Activated naive CD8-positive, alpha-beta T cell treated with anti-CD3 and anti-CD28 coated beads, Interleukin-2, amount 10 ng/mL, durations not matched to agents 7 days and 5 days (primary cell): ENCODE data around the gene CD53. TPM values are rescaled to one million over a fixed set of nuclear protein-coding genes. Genes with fewer than 3 reads are reported as not detected.
"Not testable (repeated sequence)": the region's sequence is repeated elsewhere in the genome, so short reads cannot be mapped to it uniquely, and the experiment has no call there.

Source experiments
- ATAC-seq: fragments of 150-1000 bp; cut with Tn5 transposase; one replicate; pipeline ENCODE4 v1.10.0; 2021; ENCODE audit warnings: low read depth, moderate library complexity
- POLR2A ChIA-PET: fragments of 350-600 bp; sonication (Branson Sonifier 250); formaldehyde crosslinking; loops from one replicate; lab custom pipeline; 2021; ENCODE audit warnings: antibody characterized with exemption; lab: Charles Lee
- DNase-seq: peaks from one replicate; pipeline ENCODE4 v3.0.0; 2021
- H3K27ac Mint-ChIP-seq: one replicate; pipeline ENCODE4 v1.8.0; 2022; ENCODE audit warnings: mild to moderate bottlenecking, mixed read lengths
- H3K27me3 Mint-ChIP-seq: one replicate; pipeline ENCODE4 v1.8.0; 2022; ENCODE audit warnings: mild to moderate bottlenecking, moderate library complexity, mixed read lengths
- H3K36me3 Mint-ChIP-seq: one replicate; pipeline ENCODE4 v1.8.0; 2021; ENCODE audit warnings: mild to moderate bottlenecking, mixed read lengths
- H3K4me1 Mint-ChIP-seq: one replicate; pipeline ENCODE4 v1.8.0; 2021; ENCODE audit warnings: mixed read lengths
- H3K4me3 Mint-ChIP-seq: one replicate; pipeline ENCODE4 v1.8.0; 2022; ENCODE audit warnings: mild to moderate bottlenecking, moderate library complexity, mixed read lengths
- H3K9me3 Mint-ChIP-seq: one replicate; pipeline ENCODE4 v1.8.0; 2021; ENCODE audit warnings: mixed read lengths
- total RNA-seq, 2 experiments: library from RNA; stranded (reverse); gene quantifications; one replicate each; pipeline ENCODE4 v1.2.3, GENCODE V29; 2021

Gene CD53, protein sequence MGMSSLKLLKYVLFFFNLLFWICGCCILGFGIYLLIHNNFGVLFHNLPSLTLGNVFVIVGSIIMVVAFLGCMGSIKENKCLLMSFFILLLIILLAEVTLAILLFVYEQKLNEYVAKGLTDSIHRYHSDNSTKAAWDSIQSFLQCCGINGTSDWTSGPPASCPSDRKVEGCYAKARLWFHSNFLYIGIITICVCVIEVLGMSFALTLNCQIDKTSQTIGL
- total RNA-seq, result 100 to 1,000 TPM; 410 to 415 TPM

GRCh38 chr1:110872745-110873720 is at the start of gene CD53:
CD53 (plus strand) TSS chr1:110873148; CDS start chr1:110891409, 18,261 bp downstream.
- DNase-seq (no peak), ATAC-seq (peak; percentile 38)
- no peaks in the 10 kb centered on the region for H3K9me3 Mint-ChIP-seq
- POLR2A ChIA-PET, result interaction anchor here (0.6 to 5.8 kb wide), 22 partner anchors 8 to 346 kb away, joined by 3 to 90 read pairs (median 4); partner anchors contain the start of gene LRIF1
- no peaks in the 10 kb centered on the region for H3K27me3 Mint-ChIP-seq
- H3K36me3 Mint-ChIP-seq, result peaks cover 28% of the 10 kb centered on the region
- peaks cover 39% of the 10 kb centered on the region for H3K4me1 Mint-ChIP-seq
- H3K27ac Mint-ChIP-seq, result peak within 1 kb of the TSS; percentile 95
- H3K4me3 Mint-ChIP-seq, result peak within 1 kb of the TSS; percentile 91

GRCh38 chr1:110824192-110824591 is 48.8 kb upstream of the CD53 start:
- no peak for DNase-seq
- H3K9me3 Mint-ChIP-seq, result peaks cover 3% of the 10 kb centered on the region
- no peak for ATAC-seq
- peaks cover 4% of the 10 kb centered on the region for H3K27me3 Mint-ChIP-seq
- POLR2A ChIA-PET, result no interaction called here
- H3K4me1 Mint-ChIP-seq, result no peaks in the 10 kb centered on the region
- H3K4me3 Mint-ChIP-seq, result no peak overlapping the region
- no peaks in the 10 kb centered on the region for H3K36me3 Mint-ChIP-seq
- H3K27ac Mint-ChIP-seq, result no peak overlapping the region

DNA sequence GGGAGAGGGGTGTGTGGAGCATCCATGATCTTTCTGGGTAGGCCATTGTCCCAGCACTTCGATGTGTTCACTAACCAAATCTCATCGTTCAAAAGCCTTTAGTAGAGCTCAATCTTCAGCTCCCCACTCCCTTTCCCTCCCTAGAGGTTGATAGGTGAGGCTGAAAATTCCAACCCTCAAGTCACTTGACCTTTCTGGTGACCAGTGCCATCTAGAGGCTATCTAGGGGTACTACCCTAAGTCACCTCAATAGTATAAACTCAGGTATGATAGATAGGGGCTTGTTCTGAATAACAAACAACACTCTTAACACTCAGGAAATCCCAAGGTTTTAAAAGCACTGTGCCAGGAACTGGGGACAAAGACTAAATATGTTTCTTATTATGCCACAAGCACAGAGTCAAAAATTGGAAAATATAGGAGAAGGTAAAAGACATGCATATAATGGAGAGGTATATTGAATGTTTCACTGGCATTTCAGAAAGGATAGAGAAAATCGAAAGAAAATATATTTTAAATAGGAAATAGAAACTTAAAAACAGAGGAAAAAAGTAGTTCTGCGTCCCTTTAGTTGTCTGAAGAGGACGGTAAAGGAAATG is 42.9 kb upstream of the CD53 start:
- H3K9me3 Mint-ChIP-seq, result peaks cover 3% of the 10 kb centered on the region
- H3K27me3 Mint-ChIP-seq, result peaks cover 2% of the 10 kb centered on the region
- no peak for DNase-seq
- H3K36me3 Mint-ChIP-seq, result peaks cover 4% of the 10 kb centered on the region
- H3K4me1 Mint-ChIP-seq, result peaks cover 5% of the 10 kb centered on the region
- no peak overlapping the region for H3K27ac Mint-ChIP-seq
- no peak overlapping the region for H3K4me3 Mint-ChIP-seq
- POLR2A ChIA-PET, result interaction anchor here (2.7 kb wide), 1 partner anchor 43 kb away, joined by 15 read pairs; no protein-coding TSS in a partner anchor
- ATAC-seq, result peak; percentile 71

DNA sequence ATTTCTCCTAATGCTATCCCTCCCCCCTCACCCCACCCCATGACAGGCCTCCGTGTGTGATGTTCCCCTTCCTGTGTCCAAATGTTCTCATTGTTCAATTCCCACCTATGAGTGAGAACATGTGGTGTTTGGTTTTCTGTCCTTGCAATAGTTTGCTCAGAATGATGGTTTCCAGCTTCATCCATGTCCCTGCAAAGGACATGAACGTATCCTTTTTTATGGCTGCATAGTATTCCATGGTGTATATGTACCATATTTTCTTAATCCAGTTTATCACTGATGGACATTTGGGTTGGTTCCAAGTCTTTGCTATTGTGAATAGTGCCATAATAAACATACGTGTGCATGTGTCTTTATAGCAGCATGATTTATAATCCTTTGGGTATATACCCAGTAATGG is 39.2 kb upstream of the CD53 start:
- DNase-seq, H3K27me3 Mint-ChIP-seq, H3K4me1 Mint-ChIP-seq, H3K27ac Mint-ChIP-seq, H3K9me3 Mint-ChIP-seq, POLR2A ChIA-PET, H3K36me3 Mint-ChIP-seq, ATAC-seq, H3K4me3 Mint-ChIP-seq: not testable (repeated sequence)

DNA sequence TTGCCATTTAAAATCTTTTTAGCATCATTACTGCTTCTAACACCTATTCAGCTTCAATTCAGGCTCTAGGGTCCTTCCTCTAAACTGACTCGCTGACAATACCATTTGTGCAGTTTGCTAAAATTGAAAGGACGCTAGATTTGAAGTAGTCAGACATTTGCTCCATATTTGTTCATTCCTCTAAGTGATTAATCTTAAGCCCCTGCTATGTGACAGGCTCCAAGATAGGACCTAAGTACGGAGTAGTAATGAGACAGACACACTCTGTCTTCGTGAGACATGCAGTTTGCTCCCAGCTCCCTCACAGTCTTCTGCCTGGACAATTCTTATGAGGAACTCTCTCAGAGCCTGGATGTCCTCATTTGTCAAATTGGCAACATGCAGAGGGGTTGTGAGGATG is 26.1 kb upstream of the CD53 start:
- H3K9me3 Mint-ChIP-seq, result peaks cover 4% of the 10 kb centered on the region
- ATAC-seq, result no peak

GRCh38 chr1:110850145-110850544 is 22.8 kb upstream of the CD53 start:
- H3K9me3 Mint-ChIP-seq, result peaks cover 6% of the 10 kb centered on the region
- no peak for ATAC-seq
- no peak overlapping the region for H3K27ac Mint-ChIP-seq
- no peaks in the 10 kb centered on the region for H3K36me3 Mint-ChIP-seq
- H3K4me3 Mint-ChIP-seq, result no peak overlapping the region
- H3K27me3 Mint-ChIP-seq, result no peaks in the 10 kb centered on the region
- peaks cover 6% of the 10 kb centered on the region for H3K4me1 Mint-ChIP-seq
- POLR2A ChIA-PET, result no interaction called here
- no peak for DNase-seq

More for the DNA sequence above, 26.1 kb upstream of the CD53 start:
- POLR2A ChIA-PET, result no interaction called here
- Mint-ChIP-seq H3K36me3 (no peaks in the 10 kb centered on the region), H3K4me3 (no peak overlapping the region), H3K27me3 (no peaks in the 10 kb centered on the region), H3K4me1 (no peaks in the 10 kb centered on the region), H3K27ac (no peak overlapping the region)
- DNase-seq, result no peak

DNA sequence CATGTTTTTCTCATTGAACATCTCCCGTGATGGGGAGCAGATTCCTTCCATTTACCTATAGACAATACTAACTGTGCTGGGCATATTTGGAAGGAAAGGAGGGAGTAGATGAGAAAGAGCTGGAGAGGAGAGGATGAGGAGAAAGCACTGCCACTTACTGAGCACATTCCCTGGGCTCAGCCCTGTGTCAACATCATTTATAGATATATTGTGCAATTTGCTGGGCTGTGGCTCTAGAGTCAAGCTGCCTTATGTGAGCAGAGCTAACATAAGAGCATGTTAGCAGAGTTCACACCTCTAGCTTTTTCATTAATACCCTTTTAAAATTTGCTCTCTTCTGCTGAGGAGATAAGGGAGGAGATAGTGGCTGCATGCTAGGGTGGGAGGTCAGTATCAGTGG is 22.3 kb upstream of the CD53 start:
- Mint-ChIP-seq H3K4me3 (no peak overlapping the region), H3K36me3 (no peaks in the 10 kb centered on the region), H3K9me3 (peaks cover 6% of the 10 kb centered on the region), H3K27ac (no peak overlapping the region), H3K27me3 (no peaks in the 10 kb centered on the region), H3K4me1 (peaks cover 6% of the 10 kb centered on the region)
- ATAC-seq (no peak), DNase-seq (no peak)
- POLR2A ChIA-PET, result no interaction called here

DNA sequence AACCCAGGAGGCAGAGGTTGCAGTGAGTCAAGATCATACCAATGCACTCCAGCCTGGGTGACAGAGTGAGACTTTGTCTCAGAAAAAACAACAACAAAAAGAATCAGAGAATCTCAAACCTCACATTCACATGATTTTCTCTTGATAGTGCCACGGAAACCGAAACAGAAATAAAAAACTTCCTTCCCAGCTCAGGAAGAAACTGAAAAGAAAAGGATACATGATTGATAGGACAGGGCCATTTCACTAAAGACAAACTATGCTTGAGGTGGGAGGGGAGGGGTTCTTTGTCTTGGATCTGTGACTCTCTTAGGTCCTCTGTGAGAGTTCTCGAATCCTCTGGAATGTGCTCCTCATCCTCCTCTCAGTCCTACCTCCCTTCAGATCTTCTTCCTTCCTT is 19.8 kb upstream of the CD53 start:
- DNase-seq, result no peak
- Mint-ChIP-seq H3K4me1 (peaks cover 6% of the 10 kb centered on the region), H3K9me3 (peaks cover 6% of the 10 kb centered on the region), H3K27me3 (no peaks in the 10 kb centered on the region), H3K4me3 (no peak overlapping the region), H3K27ac (no peak overlapping the region), H3K36me3 (no peaks in the 10 kb centered on the region)
- ATAC-seq, result no peak
- POLR2A ChIA-PET, result no interaction called here

- peaks cover 6% of the 10 kb centered on the region for H3K9me3 Mint-ChIP-seq
- no peak for ATAC-seq
- H3K4me3 Mint-ChIP-seq, result no peak overlapping the region
- POLR2A ChIA-PET, result interaction anchor here (0.6 kb wide), 1 partner anchor 16 kb away, joined by 3 read pairs; the partner anchor contains the start of gene CD53
- H3K4me1 Mint-ChIP-seq, result peaks cover 10% of the 10 kb centered on the region
- no peaks in the 10 kb centered on the region for H3K36me3 Mint-ChIP-seq
- no peak overlapping the region for H3K27ac Mint-ChIP-seq
- no peaks in the 10 kb centered on the region for H3K27me3 Mint-ChIP-seq
- no peak for DNase-seq
These were observed 16.5 kb upstream of the CD53 start for GRCh38 chr1:110856410-110856809.

DNA sequence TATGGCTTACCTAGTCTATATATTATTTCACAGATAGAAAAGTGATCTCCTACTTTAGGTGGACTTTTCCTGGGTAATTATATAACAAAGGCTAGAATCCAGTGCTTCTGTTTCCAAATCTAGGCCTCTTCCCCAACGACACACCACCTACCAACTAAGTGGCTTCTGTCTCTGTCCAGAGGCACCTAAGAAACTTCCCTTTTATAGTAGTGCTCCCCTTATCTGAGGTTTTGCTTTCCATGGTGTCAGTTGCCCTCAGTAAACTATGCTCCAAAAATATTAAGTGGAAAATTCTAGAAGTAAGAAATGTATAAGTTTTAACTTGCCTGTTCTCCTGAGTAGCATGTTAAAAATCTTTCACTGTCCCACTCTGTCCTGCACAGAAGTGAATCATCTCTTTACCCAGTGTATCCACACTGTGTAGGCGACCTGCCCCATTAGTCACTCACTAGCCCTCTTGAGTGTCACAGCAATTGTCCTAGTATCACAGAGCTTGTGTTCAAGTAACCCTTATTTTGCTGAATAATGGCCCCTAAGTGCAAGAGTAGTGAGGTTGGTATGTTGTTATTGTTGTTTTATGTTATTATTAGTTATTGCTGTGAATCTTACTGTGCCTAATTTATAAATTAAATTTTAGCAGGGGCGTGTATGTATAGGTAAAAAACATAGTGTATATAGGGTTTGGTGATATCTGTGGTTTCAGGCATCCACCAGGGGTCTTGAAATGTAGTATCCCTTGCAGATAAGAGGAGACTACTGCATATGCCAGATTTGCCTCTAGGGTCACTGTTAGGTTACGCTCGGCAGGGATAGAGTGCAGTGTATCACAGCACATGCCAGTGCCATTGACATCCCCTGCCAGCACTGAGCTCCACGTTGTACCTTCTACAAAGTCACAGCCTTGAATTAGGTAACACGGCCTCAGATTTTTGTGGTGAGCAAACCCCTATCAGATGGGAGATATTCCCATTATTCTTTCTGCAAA is 14.7 kb upstream of the CD53 start:
- Mint-ChIP-seq H3K36me3 (peaks cover 7% of the 10 kb centered on the region), H3K4me1 (peaks cover 8% of the 10 kb centered on the region), H3K9me3 (peaks cover 10% of the 10 kb centered on the region), H3K27ac (no peak overlapping the region), H3K27me3 (no peaks in the 10 kb centered on the region), H3K4me3 (no peak overlapping the region)
- POLR2A ChIA-PET, result no interaction called here
- DNase-seq, result no peak
- ATAC-seq, result no peak

DNA sequence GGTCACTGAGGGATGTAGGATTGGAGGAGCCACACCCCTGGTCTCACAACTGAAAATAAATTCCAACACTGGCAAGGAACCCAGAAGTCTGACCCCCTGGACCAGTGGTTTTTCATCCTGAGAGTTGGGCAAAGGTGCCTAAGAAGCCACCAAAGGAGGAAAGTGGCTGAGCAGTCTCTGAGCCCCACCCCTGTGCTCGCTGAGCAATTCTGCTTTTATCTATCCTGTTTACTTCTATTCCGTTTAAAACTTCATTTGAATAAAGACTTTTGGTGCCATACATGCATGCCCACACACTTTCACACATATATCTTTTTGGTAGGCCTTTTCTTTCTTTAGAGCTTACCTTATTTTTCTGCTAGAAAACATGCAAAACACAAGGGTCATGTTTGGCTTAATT is 13.9 kb upstream of the CD53 start:
- ATAC-seq (no peak), DNase-seq (no peak)
- Mint-ChIP-seq H3K4me1 (peaks cover 8% of the 10 kb centered on the region), H3K27ac (peak overlapping the region; percentile 2), H3K36me3 (peaks cover 11% of the 10 kb centered on the region), H3K4me3 (no peak overlapping the region), H3K9me3 (peaks cover 12% of the 10 kb centered on the region), H3K27me3 (no peaks in the 10 kb centered on the region)
- POLR2A ChIA-PET, result no interaction called here

GRCh38 chr1:110860174-110860573 is 12.8 kb upstream of the CD53 start:
- ATAC-seq, result no peak
- Mint-ChIP-seq H3K9me3 (peaks cover 13% of the 10 kb centered on the region), H3K27ac (no peak overlapping the region), H3K4me1 (peaks cover 8% of the 10 kb centered on the region), H3K36me3 (peaks cover 20% of the 10 kb centered on the region), H3K27me3 (no peaks in the 10 kb centered on the region), H3K4me3 (no peak overlapping the region)
- POLR2A ChIA-PET, result no interaction called here
- no peak for DNase-seq
